ENCODE measurements around the gene CDKN2B-AS1.

DNA sequence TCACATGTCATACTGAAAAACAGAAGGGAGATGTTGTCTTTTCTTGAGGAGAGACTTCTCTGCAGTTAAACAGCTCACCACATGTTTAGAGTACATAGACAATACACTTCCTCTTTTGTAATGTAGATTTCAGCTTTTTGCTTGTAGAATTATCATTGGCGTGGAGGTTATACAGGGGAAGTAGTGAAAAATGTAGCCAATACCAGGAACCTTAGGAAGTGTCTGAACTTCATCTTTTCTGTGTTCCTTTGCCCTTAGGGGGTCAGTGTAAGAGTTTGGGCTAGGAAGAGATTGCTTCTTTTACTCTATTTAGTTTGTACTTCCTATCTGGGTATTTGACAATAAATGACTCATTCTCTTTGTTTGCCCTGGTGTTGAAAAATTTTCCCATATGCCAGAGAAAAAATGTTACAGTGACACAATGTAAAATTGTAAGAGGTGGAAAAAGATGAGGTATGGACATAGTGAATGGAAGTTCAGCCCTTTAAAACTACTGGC, 35.6 kb downstream of the CDKN2B-AS1 start:
- TF ChIP-seq CTCF (conservative IDR thresholded peaks at IDR 0.05; ENCODE audit: low read depth in 2 of 2) (no peak), EZH2 (IDR thresholded peaks at IDR 0.05; ENCODE audit: low read depth, unreplicated experiment) (no peak), EZH2phosphoT487 (IDR thresholded peaks at IDR 0.05; ENCODE audit: unreplicated experiment) (no peak)

Data from GM23338 (cell line).